H4 (cell line): Measurements from ENCODE around the gene POLE. TPM values are rescaled to one million over a fixed set of nuclear protein-coding genes. Genes with fewer than 3 reads are reported as not detected.
"Not testable (repeated sequence)": the region's sequence is repeated elsewhere in the genome, so short reads cannot be mapped to it uniquely, and the experiment has no call there.

Experiments
- DNase-seq: peaks from one replicate; pipeline ENCODE4 v3.0.0-alpha.2; 2015; ENCODE audit warnings: low spot score
- total RNA-seq: library from RNA; depleted of rRNA; stranded (reverse); fragments of >200 nt; shearing (Covaris generic); gene quantifications from 2 replicates; pipeline ENCODE4 v1.2.3, GENCODE V29; 2014

The POLE gene
- total RNA-seq, 1 experiment from 2014 or later: 11.8 TPM

DNA sequence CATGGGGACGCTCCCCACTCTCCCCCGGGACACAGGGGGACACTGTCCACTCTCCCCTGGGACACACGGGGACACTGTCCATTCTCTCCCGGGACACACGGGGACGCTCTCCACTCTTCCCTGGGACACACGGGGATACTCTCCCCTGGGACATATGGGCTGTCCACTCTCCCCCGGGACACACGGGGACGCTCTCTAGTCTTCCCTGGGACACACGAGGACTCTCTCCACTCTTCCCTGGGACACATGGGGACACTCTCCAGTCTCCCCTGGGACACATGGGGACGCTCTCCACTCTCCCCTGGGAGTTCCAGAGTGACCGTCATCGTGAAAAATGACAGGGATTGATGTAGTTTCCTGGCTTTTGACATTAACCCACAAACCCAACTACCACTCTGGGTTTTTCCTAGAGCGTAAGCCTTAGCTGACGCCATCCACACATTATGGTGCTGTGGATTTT, 71.5 kb downstream of the POLE start:
- no peak for DNase-seq

DNA sequence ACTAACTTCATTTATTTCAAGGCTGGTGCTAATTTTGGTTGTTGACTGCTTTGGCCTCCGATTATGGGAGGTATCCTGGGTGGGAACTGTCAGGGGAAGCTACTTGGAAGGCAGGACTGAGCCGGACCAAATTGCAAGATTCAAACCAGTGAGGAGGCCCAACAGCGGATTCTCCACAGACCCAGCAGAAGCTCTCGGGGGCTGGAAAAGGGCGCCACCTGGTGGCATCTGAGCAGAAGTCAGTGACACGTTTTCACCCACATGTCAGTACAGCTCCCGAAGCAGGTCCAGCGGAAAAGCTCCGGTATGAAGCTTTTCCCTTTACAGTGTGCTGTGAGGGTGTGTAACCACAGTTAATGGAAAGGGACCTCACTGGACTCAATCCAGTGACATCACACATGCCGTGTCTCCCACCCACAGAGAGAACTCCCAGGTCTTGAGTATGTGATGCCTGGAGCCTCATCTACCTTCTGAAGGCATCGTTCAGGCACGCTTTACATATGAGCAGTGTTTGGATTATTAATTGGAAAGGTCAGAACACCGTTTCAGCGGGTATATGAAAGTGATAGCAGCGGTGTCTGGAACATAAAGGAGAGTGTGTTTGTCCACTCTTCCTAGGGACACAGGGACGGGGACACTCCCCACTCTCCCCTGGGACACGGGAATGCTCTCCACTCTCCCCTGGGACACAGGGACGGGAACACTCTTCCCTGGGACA, 72.1 kb downstream of the POLE start:
- DNase-seq: peak; percentile 68

- no peak for DNase-seq
Observed at GRCh38 chr12:132614029-132614428, 73.1 kb downstream of the POLE start.

DNA sequence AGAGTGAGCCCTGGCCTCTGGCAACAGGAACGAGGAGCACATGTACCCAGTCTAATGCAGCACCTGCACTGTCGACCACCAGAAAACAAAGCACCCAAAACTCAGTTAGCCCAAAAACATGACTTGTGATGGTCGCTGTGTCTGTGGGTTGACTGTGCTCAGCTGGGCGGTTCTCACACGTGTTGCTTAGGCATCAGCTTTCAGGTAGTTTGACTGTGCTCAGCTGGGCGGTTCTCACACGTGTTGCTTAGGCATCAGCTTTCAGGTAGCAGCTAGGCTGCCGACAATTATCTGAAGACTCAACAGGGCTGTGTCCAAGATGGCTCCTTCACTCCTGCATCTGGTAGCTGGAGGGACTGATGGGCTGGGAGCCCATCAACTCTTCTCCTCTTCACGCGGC, 75.5 kb downstream of the POLE start:
- no peak for DNase-seq

GRCh38 chr12:132610866-132611602, 76.1 kb downstream of the POLE start:
- DNase-seq: no peak

DNA sequence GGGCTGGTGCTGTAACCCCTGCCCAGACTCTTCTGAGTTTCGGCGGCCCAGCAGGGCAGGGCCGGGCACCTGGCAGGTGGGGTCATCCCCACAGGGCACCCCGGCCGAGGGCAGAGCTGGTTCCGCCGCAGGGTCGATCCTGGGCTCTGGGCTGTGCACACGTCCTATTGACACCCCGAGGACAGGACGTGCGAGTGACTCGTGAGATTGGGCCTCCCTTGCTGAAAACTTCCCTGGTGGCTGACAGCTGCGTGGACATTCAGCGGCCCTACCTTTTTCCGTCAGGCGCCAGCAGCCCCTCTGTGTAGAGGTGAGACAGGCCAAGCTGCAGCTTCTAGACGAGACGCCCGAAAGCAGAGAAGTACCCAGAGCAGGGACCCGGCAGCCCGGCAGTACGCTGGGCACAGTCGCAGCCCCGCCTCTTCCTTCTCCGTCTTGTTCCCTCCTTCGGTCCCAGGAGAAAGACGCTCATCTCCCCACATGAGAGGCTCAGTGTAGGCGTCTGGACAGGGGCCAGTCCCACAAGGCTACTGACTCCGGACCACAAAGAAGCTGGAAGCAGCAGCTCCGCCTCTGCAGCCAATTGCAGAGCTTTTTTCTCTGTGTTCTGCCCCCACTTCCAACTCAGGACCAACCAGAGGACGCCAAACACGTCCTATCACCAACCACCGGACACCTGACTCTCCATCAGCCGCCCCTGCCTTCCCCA, 76.9 kb downstream of the POLE start, which contains the start of gene LRCOL1:
Gene LRCOL1, minus strand, starts transcription at position 532 of the 709 bp plus-strand sequence. CDS start 4,331 bp downstream, outside the sequence.
- DNase-seq: no peak

DNA sequence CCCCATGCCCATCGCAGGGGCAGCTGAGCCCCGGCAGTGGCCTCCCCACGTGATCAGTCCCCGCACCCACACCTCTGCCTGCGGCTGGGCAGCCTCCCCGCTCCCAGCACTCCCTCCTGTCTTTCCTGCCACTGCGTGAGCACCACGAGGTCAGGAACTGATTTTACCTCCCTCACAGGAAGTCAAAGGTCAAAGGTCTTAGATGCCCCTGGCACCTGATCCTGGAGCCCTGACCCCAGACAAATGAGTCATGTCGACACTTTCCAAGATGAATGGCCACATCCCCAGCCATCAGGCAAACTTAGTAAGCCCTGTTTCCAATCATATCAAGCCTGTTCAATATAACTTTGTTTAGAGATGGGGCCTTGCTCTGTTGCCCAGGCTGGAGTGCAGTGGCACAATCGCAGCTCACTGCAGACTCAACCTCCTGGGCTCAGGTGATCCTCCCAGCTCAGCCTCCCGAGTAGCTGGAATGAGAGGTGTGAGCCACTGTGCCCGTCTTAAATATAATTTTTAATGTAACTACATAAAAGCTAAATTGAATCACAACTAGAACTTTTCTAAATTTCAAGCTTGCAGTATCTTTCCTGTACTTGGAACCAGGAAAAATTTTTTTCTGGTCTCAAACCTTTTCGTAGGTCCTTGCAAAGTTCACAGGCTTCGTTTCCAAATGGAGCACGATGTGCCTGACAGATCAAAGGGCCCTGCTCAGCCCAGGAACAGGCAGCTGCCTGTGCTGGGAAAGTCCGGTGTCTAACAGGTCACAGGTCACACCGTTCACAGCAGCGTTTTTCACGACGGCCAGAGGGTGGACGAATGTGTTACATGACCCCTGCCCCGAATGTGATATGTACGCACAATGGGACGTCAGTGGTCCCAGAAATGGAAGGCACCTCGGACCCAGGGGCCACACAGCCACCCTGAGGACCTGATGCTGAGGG, 78.6 kb downstream of the POLE start:
- no peak for DNase-seq

- no peak for DNase-seq
Observed at GRCh38 chr12:132606927-132607326, 80.2 kb downstream of the POLE start.

DNA sequence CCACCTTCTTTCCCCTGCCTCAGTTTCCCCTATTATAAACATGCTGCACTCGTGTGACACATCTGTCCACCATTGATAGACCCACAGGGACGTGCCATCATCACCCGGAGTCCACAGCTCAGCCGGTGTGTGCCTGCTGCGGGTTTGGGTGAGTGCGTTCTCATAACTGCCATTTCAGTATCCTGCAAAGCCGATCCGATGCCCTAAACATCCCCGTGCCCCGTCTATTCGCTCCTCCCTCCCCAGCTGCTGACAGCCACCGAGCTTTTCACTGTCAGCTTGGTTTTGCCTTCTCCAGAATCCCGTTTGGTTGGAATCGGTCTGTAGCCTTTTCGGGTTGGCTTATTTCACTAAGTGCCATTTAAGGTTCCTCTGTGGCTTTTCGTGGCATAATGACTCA, 80.7 kb downstream of the POLE start:
- no peak for DNase-seq

GRCh38 chr12:132605892-132606291, 81.2 kb downstream of the POLE start:
- no peak for DNase-seq

DNA sequence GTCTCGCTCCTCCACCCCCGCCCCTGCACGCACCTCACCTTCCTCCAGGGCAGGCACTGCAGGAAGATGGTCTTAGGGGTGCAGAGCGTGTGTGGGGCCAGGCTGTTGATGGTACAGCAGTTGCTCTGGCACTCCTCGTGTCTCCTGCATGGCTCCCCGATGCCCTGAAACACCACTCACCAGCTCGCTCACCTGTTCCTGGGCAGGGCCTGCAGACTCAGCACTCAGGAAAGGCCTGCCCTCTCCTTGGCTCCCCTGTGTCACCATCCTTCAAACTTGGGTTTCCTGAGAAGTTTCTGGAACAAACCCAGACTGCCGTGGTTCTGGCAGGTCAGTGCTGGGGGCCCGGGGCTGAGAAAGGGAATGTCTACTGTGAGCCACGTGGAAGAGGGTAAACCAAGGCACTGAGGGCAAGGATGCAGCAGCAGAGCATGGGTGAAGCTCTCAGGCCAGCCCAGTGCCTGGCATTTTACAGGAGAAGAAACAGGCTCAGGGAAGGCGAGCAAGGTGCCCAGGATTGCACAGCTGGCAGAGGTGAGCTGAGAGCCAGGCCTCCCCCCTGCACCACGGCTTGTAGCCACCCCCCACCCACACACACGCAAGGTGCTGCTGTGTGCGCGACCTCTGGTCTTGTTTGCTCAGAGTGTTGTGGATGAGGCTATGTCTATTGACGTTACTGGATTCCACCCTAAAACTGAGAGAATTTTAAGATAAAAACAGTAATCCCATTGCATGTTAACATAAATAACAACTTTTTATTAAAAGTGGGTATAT, 82.3 kb downstream of the POLE start:
- no peak for DNase-seq

- DNase-seq: no peak
Observed at GRCh38 chr12:132604151-132604618, 83.0 kb downstream of the POLE start.

DNA sequence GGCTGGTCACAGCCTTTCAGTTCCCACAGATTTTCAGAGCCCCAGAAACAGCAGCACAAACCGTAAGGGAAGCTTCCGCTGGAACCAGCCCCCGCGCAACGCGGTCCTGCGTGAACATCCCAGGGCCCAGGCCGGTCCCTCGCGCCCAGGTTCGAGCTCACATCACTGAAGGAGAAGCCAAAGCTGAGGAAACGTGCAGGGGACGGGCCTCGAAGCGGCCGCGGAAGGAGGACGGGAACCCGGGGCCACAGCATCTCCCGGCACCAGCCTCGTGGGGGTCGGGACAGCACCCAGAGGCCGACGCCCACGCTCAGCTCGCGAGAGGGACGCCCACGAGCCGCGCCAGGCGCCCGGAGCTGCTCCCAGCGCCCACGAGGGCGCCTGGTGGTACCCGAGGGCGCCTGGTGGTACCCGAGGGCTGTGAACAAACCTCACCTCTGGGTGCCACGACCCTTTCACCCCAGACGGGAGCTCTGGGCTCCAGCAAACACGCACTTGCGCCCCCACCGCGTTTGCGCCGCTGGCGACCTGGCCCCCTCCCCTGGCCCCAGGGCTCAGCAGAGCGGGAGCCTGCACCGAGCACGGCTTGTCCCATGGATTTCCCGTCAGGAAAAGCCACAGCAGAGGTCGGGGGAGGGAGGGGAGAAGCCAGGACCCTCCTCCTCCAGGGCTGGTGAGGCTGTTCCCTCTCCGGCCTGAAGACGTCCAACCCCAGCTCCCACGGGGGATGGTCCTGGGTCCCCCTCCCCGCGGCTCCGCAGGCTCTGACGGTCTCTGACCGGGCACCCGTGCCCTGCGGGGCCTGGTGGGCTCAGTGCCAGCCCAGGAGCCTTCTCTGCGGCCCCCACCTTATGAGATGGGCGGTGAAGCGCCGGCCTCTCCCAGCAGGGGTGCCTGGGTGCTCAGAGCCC, 83.6 kb downstream of the POLE start:
- no peak for DNase-seq

GRCh38 chr12:132602572-132603239, 84.4 kb downstream of the POLE start:
- DNase-seq: no peak

- DNase-seq: no peak
Observed at GRCh38 chr12:132601171-132601883, 85.8 kb downstream of the POLE start.

GRCh38 chr12:132600048-132601032, 86.8 kb downstream of the POLE start:
- DNase-seq: peak; percentile 60

GRCh38 chr12:132599502-132599901, 87.6 kb downstream of the POLE start:
- not testable (repeated sequence) for DNase-seq
